K562 (cell line): ENCODE measurements around the gene GTF2H4. TPM values are rescaled to one million over a fixed set of nuclear protein-coding genes. Genes with fewer than 3 reads are reported as not detected.

Experiments
- CSDE1 ChIP-seq, 2 experiments: fragments of 450-650 bp; IDR thresholded peaks; 2 replicates each; pipeline ENCODE4 v1.6.1; 2016; ENCODE audit warnings: mild to moderate bottlenecking in 1 of 2
- CTCF ChIP-seq, 3 experiments: IDR thresholded peaks in 2 of 3; conservative IDR thresholded peaks in 1 of 3; 2 replicates each; pipeline ENCODE4 v1.5.1; 2011 to 2012; ENCODE audit warnings: low read length in 3 of 3, mild to moderate bottlenecking in 3 of 3, control low read depth in 2 of 3, improper control_type of control experiment in 1 of 3, inconsistent platforms in 1 of 3, low read depth in 1 of 3, mixed read lengths in 1 of 3, moderate library complexity in 1 of 3; ENCODE audit not compliant: insufficient read depth in 2 of 3
- DLX4 ChIP-seq: fragments of 250-450 bp; sonication (Bioruptor Pico); IDR thresholded peaks from 2 replicates; pipeline ENCODE4 v1.6.1; 2021; ENCODE audit warnings: mild to moderate bottlenecking
- E2F6 ChIP-seq, 2 experiments: IDR thresholded peaks; 2 replicates each; pipeline ENCODE4 v1.6.1; 2011; ENCODE audit warnings: borderline replicate concordance in 1 of 2, control low read depth in 1 of 2, low read depth in 1 of 2, low read length in 1 of 2, mild to moderate bottlenecking in 1 of 2, mixed read lengths in 1 of 2, moderate library complexity in 1 of 2; ENCODE audit not compliant: insufficient read depth in 1 of 2, insufficient read length in 1 of 2, poor library complexity in 1 of 2, severe bottlenecking in 1 of 2; ENCODE audit errors: extremely low read depth in 1 of 2
- HMGXB4 ChIP-seq: sonication (generic); formaldehyde crosslinking; IDR thresholded peaks from 2 replicates; pipeline ENCODE4 v1.8.1; 2023; ENCODE audit warnings: mild to moderate bottlenecking, missing genetic modification reagents
- MAFG ChIP-seq: fragments of 450-650 bp; conservative IDR thresholded peaks from 2 replicates; pipeline ENCODE4 v1.6.1; 2016; ENCODE audit warnings: missing genetic modification characterization, missing compliant biosample characterization
- MEF2A ChIP-seq: IDR thresholded peaks from 2 replicates; pipeline ENCODE4 v1.6.1; 2011; ENCODE audit warnings: low read depth, mild to moderate bottlenecking, low read length, moderate library complexity; ENCODE audit not compliant: control insufficient read depth
- MLX ChIP-seq, 2 experiments: fragments of 450-650 bp in 1 of 2; sonication (generic) in 1 of 2; formaldehyde crosslinking; conservative IDR thresholded peaks; 2 replicates each; pipeline versions ENCODE4 v1.4.0 to v1.8.1; 2020 to 2022; ENCODE audit warnings: mild to moderate bottlenecking in 1 of 2, missing genetic modification reagents in 1 of 2
- NBN ChIP-seq: fragments of 450-650 bp; IDR thresholded peaks from 2 replicates; pipeline ENCODE4 v1.6.1; 2016; ENCODE audit warnings: low read depth, mild to moderate bottlenecking
- PHTF2 ChIP-seq: fragments of 250-450 bp; sonication (Bioruptor Pico); IDR thresholded peaks from 2 replicates; pipeline ENCODE4 v1.5.0; 2021; ENCODE audit warnings: mild to moderate bottlenecking
- RBFOX2 ChIP-seq: fragments of 200-400 bp; formaldehyde crosslinking; IDR thresholded peaks from 2 replicates; pipeline ENCODE4 v1.6.1; 2017; ENCODE audit warnings: low read depth, mild to moderate bottlenecking, low read length, moderate library complexity
- RREB1 ChIP-seq: fragments of 250-450 bp; sonication (Bioruptor Pico); IDR thresholded peaks from 2 replicates; pipeline ENCODE4 v1.4.0; 2020
- SP1 ChIP-seq: sonication (generic); formaldehyde crosslinking; IDR thresholded peaks from 2 replicates; pipeline ENCODE4 v1.8.1; 2022; ENCODE audit warnings: mild to moderate bottlenecking, missing genetic modification reagents
- ZFX ChIP-seq: sonication (generic); formaldehyde crosslinking; IDR thresholded peaks from 2 replicates; pipeline ENCODE4 v1.8.0; 2022; ENCODE audit warnings: mild to moderate bottlenecking, missing genetic modification reagents, moderate library complexity
- ZNF24 ChIP-seq: fragments of 450-650 bp; IDR thresholded peaks from 2 replicates; pipeline ENCODE4 v1.6.1; 2016
- polyA plus RNA-seq, 8 experiments: library from polyadenylated mRNA; depleted of rRNA in 4 of 8; stranded (reverse) in 5 of 8; unstranded in 3 of 8; fragments of >200 nt; fragmentation: Nextera tagmentation in 2 of 8; fragmentation: Illumina TruSeq in 1 of 8; extraction: Ambion mirVana in 2 of 8; extraction: Trizol in 1 of 8; gene quantifications; 2 replicates each; pipeline versions ENCODE4 v1.2.1 to v1.2.3, GENCODE V29; 2011 to 2014; ENCODE audit warnings: inconsistent platforms in 1 of 8, missing spikeins in 1 of 8
- total RNA-seq, 7 experiments: library from RNA; depleted of rRNA in 6 of 7; stranded (reverse); fragments of >200 nt in 6 of 7; fragmentation: Illumina TruSeq in 2 of 7; extraction: Trizol in 2 of 7; gene quantifications; 2 replicates each; pipeline versions ENCODE4 v1.2.1 to v1.2.3, GENCODE V29; 2011 to 2021; ENCODE audit warnings: low replicate concordance in 1 of 7

Gene GTF2H4
- total and polyA plus RNA-seq, 9 of the 15 experiments (the other 6 are each of a cell fraction or from before 2014, with no cell fraction given), result 3.6 to 86.1 (median 39.6) TPM

- no peak for TF ChIP-seq RREB1 (CRISPR knock-in tag)
- no peak for TF ChIP-seq RBFOX2
- no peak for TF ChIP-seq MEF2A
- 0 out of 2 replicates have a peak, but pooled peaks have one; percentile 16 for TF ChIP-seq SP1 (CRISPR knock-in tag)
- no peak for TF ChIP-seq CSDE1 (IDR thresholded peaks at IDR 0.05)
- TF ChIP-seq PHTF2 (CRISPR knock-in tag), result no peak
- peak in 1 of 2 experiments; percentile 9 for TF ChIP-seq E2F6 (IDR thresholded peaks at IDR 0.05; ENCODE audit: borderline replicate concordance in 1 of 2, extremely low read depth in 1 of 2, insufficient read depth in 1 of 2, insufficient read length in 1 of 2, low read depth in 1 of 2, low read length in 1 of 2, poor library complexity in 1 of 2, severe bottlenecking in 1 of 2)
- no peak for TF ChIP-seq CTCF (IDR thresholded peaks at IDR 0.05 in 2 of 3, conservative IDR thresholded peaks at IDR 0.05 in 1 of 3; ENCODE audit: insufficient read depth in 2 of 3, low read depth in 1 of 3, low read length in 3 of 3)
- peak; percentile 18; the same call in 1 of the 2 replicates for TF ChIP-seq ZFX (CRISPR knock-in tag)
- no peak for TF ChIP-seq NBN
- no peak for TF ChIP-seq ZNF24
- TF ChIP-seq MAFG (tag), result no peak
- TF ChIP-seq HMGXB4 (CRISPR knock-in tag), result no peak
- no peak for TF ChIP-seq DLX4 (CRISPR knock-in tag)
- TF ChIP-seq MLX (CRISPR knock-in tag; conservative IDR thresholded peaks at IDR 0.05), result no peak
Observed at GRCh38 chr6:30885481-30885998, 22.5 kb upstream of the GTF2H4 start (continued).
